Measurements from ENCODE around the gene KDM4B. TPM values are rescaled to one million over a fixed set of nuclear protein-coding genes. Genes with fewer than 3 reads are reported as not detected.

The KDM4B gene
- total RNA-seq, 4 donors from 2014 or later = 26.6 to 84.2 (median 39.9) TPM

DNA sequence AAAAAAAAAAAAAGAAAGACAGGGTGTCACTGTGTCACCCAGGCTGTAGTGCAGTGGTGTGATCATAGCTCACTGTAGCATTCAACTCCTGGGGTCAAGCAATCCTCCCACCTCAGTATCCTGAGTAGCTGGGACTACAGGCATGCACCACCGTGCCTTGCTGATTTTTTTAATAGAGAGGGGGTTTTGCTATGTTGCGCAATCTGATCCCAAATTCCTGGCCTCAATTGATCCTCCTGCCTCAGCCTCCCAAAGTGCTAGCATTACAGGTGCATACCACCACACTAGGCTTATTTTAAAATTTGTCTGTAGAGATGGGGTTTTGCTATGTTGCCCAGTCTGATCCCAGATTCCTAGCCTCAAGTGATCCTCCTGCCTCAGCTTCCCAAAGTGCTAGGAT is 212.4 kb downstream of the KDM4B start:
- Histone ChIP-seq H3K27ac (no peak overlapping the region), H3K27me3 (peaks cover 5% of the 10 kb centered on the region), H3K4me1 (no peaks in the 10 kb centered on the region), H3K9me3 (no peaks in the 10 kb centered on the region), H3K4me3 (no peak overlapping the region), H3K36me3 (no peaks in the 10 kb centered on the region)
- DNase-seq = no peak
- no peak for TF ChIP-seq EP300 (IDR thresholded peaks at IDR 0.05; ENCODE audit: low read depth)
- no peak for TF ChIP-seq POLR2A (IDR thresholded peaks at IDR 0.05)
- no peak for TF ChIP-seq POLR2AphosphoS5 (IDR thresholded peaks at IDR 0.05)
- TF ChIP-seq, protein P1, sequence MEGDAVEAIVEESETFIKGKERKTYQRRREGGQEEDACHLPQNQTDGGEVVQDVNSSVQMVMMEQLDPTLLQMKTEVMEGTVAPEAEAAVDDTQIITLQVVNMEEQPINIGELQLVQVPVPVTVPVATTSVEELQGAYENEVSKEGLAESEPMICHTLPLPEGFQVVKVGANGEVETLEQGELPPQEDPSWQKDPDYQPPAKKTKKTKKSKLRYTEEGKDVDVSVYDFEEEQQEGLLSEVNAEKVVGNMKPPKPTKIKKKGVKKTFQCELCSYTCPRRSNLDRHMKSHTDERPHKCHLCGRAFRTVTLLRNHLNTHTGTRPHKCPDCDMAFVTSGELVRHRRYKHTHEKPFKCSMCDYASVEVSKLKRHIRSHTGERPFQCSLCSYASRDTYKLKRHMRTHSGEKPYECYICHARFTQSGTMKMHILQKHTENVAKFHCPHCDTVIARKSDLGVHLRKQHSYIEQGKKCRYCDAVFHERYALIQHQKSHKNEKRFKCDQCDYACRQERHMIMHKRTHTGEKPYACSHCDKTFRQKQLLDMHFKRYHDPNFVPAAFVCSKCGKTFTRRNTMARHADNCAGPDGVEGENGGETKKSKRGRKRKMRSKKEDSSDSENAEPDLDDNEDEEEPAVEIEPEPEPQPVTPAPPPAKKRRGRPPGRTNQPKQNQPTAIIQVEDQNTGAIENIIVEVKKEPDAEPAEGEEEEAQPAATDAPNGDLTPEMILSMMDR (IDR thresholded peaks at IDR 0.05) = no peak
- intact Hi-C loops (cut with DNase I; ENCODE audit: low total_unique reads) (no loop called here), in situ Hi-C loops (cut with MboI; ENCODE audit: low pct_ligation_motif_present in 1 of 4, low pct_unique_long_range_greater_than_20kb in 1 of 4, low sequenced_read_pairs in 3 of 4) (no loop called here)
- WGBS, 2 donors (ENCODE audit: low coverage in 1 of 2) = 86% methylated on average over 2 of the region's 2 CpGs; no CpG with 5 or more reads in 1 of the 2 donors

DNA sequence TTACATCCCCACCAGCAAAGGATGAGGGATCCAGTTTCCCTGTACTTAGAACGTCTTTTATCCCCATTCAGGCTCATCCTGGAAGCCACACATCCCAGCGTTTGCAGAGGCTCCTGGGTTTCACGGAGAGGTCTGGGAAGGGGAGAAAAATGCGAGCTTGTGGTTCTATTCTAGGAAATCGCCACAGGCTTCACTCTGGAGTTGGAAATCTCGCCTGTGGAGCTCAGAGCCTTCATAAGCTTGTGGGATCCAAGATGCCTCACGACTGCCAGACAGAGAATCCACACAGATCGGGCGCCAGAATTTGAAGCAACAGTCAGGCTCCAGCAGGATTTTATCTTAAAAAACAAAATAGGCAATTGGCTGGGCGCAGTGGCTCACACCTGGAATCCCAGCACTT is 213.8 kb downstream of the KDM4B start:
- no peaks in the 10 kb centered on the region for H3K36me3 ChIP-seq
- no peak for TF ChIP-seq POLR2A (IDR thresholded peaks at IDR 0.05)
- TF ChIP-seq, protein P1 (IDR thresholded peaks at IDR 0.05) = no peak
- TF ChIP-seq POLR2AphosphoS5 (IDR thresholded peaks at IDR 0.05) = no peak
- no peak for TF ChIP-seq EP300 (IDR thresholded peaks at IDR 0.05; ENCODE audit: low read depth)
- 60 to 78% methylated on average over 3 to 10 of the region's 10 CpGs for WGBS, 2 donors (ENCODE audit: low coverage in 1 of 2)
- in situ Hi-C loops (cut with MboI; ENCODE audit: low pct_ligation_motif_present in 1 of 4, low pct_unique_long_range_greater_than_20kb in 1 of 4, low sequenced_read_pairs in 3 of 4) (no loop called here), intact Hi-C loops (cut with DNase I; ENCODE audit: low total_unique reads) (no loop called here)
- no peaks in the 10 kb centered on the region for H3K9me3 ChIP-seq
- no peak overlapping the region for H3K4me3 ChIP-seq
- no peak for DNase-seq
- peaks cover 9% of the 10 kb centered on the region for H3K27me3 ChIP-seq
- no peaks in the 10 kb centered on the region for H3K4me1 ChIP-seq
- H3K27ac ChIP-seq = no peak overlapping the region

DNA sequence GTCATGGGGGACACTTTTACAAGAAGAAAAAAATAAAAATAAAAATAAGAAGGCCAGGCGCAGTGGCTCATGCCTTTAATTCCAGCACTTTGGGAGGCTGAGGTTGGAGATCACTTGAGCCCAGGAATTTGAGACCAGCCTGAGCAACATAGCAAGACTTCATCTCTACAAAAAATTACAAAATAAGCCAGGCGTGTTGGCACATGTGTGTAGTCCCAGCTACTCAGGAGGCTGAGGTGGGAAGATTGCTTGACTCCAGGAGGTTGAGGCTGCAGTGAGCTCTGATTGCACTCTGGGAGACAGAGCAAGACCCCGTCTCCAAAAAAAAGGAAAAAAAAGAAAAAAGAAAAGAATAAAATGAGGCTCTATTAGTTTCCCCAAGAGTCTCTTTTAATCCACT is 214.7 kb downstream of the KDM4B start:
- no peaks in the 10 kb centered on the region for H3K9me3 ChIP-seq
- TF ChIP-seq POLR2AphosphoS5 (IDR thresholded peaks at IDR 0.05) (no peak), POLR2A (IDR thresholded peaks at IDR 0.05) (no peak), EP300 (IDR thresholded peaks at IDR 0.05; ENCODE audit: low read depth) (no peak)
- TF ChIP-seq, protein P1 (IDR thresholded peaks at IDR 0.05) = no peak
- in situ Hi-C loops (cut with MboI; ENCODE audit: low pct_ligation_motif_present in 1 of 4, low pct_unique_long_range_greater_than_20kb in 1 of 4, low sequenced_read_pairs in 3 of 4) = no loop called here
- DNase-seq = no peak
- H3K27me3 ChIP-seq = peaks cover 9% of the 10 kb centered on the region
- no peaks in the 10 kb centered on the region for H3K4me1 ChIP-seq
- intact Hi-C loops (cut with DNase I; ENCODE audit: low total_unique reads) = no loop called here
- WGBS, 2 donors (ENCODE audit: low coverage in 1 of 2) = 85 to 90% methylated on average over 3 of the region's 3 CpGs
- H3K27ac ChIP-seq = no peak overlapping the region
- H3K36me3 ChIP-seq = no peaks in the 10 kb centered on the region
- no peak overlapping the region for H3K4me3 ChIP-seq

DNA sequence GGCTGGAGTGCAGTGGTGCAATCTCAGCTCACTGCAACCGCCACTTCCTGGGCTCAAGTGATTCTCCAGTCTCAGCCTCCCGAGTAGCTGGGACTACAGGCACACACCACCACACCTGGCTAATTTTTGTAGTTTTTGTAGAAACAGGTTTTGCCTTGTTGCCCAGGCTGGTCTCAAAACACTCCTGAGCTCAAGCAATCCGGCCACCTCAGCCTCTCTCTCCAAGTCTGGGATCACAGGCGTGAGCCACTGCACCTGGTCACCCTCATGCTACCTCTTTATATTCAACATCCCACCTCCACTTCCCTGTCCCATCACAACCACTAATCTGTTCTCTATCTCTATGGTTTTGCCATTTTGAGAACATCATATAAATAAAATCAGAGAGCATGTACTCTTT is 216.0 kb downstream of the KDM4B start:
- Histone ChIP-seq H3K36me3 (no peaks in the 10 kb centered on the region), H3K27me3 (peaks cover 9% of the 10 kb centered on the region), H3K27ac (no peak overlapping the region), H3K4me3 (no peak overlapping the region), H3K9me3 (no peaks in the 10 kb centered on the region), H3K4me1 (no peaks in the 10 kb centered on the region)
- TF ChIP-seq POLR2A (IDR thresholded peaks at IDR 0.05) (no peak), EP300 (IDR thresholded peaks at IDR 0.05; ENCODE audit: low read depth) (no peak), POLR2AphosphoS5 (IDR thresholded peaks at IDR 0.05) (no peak)
- in situ Hi-C loops (cut with MboI; ENCODE audit: low pct_ligation_motif_present in 1 of 4, low pct_unique_long_range_greater_than_20kb in 1 of 4, low sequenced_read_pairs in 3 of 4) (no loop called here), intact Hi-C loops (cut with DNase I; ENCODE audit: low total_unique reads) (no loop called here)
- DNase-seq = no peak
- WGBS, 2 donors (ENCODE audit: low coverage in 1 of 2) = 85 to 100% methylated on average over 1 to 4 of the region's 4 CpGs

All from transverse colon (tissue), 4 donors.